ENCODE results near the gene RILPL2. TPM values are rescaled to one million over a fixed set of nuclear protein-coding genes. Genes with fewer than 3 reads are reported as not detected.
A peak's percentile ranks its signal among the peaks of the same experiment; 100 is the strongest.
"Not testable (repeated sequence)": the region's sequence is repeated elsewhere in the genome, so short reads cannot be mapped to it uniquely, and the experiment has no call there.

The RILPL2 gene
- total and polyA plus RNA-seq, 8 donors = 0.83 to 2.1 (median 1.3) TPM

DNA sequence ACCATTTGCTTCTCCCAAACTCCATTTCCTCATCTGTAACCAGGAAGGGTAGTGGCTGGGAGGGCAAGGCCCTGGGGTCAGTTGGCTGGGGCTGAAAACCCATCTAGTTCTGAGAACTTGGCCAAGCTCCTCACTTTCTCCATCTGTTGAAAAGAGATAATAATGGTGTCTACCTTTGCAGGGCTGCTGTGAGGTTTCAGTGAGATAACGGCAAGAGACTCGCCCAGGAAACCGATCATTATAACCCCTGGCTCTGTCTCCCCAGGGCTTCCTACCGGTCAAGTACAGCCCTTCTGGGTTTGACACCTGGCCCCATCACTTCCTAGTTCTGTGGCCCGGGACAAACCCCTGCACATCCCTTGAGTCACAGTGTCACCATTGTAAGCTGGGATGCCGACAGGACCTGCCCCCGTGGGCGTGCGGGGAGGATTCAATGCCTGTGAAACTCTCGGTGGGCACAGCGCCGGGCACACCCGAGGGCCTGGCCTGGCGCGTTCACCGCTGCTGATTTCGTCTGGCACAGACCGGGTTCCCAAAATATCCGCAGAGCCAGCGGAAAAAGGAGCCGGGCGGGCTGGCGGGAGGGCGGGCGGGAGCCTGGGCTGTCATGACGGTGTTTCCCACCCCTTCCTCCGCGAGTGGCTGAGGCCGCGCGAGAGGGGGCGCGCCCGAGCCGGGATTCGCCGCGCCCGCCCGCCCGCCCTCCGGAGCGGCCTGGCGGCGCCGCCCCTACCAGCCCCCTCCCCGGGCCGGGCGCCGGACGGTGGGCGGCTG lies 48.1 kb downstream of the RILPL2 start:
- peaks cover 0 to 4% (median 0%) of the 10 kb centered on the region in 3 donors for H3K36me3 ChIP-seq
- FAIRE-seq (no peak), DNase-seq (peak; percentile 72 to 90 (median 77)), ATAC-seq (peak; percentile 55 to 65 (median 58))
- intact Hi-C loops (cut with DNase I) = no loop called here
- H3K4me1 ChIP-seq = peaks cover 0 to 20% (median 8%) of the 10 kb centered on the region in 3 donors
- no peaks in the 10 kb centered on the region for H3K9me3 ChIP-seq
- TF ChIP-seq, protein P1, sequence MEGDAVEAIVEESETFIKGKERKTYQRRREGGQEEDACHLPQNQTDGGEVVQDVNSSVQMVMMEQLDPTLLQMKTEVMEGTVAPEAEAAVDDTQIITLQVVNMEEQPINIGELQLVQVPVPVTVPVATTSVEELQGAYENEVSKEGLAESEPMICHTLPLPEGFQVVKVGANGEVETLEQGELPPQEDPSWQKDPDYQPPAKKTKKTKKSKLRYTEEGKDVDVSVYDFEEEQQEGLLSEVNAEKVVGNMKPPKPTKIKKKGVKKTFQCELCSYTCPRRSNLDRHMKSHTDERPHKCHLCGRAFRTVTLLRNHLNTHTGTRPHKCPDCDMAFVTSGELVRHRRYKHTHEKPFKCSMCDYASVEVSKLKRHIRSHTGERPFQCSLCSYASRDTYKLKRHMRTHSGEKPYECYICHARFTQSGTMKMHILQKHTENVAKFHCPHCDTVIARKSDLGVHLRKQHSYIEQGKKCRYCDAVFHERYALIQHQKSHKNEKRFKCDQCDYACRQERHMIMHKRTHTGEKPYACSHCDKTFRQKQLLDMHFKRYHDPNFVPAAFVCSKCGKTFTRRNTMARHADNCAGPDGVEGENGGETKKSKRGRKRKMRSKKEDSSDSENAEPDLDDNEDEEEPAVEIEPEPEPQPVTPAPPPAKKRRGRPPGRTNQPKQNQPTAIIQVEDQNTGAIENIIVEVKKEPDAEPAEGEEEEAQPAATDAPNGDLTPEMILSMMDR (IDR thresholded peaks at IDR 0.05) = no peak
- 0 to 1% methylated on average over 27 to 52 of the region's 52 CpGs for WGBS, 2 donors
- H3K4me3 ChIP-seq = peak overlapping the region; percentile 29 to 68 (median 47)
- no peaks in the 10 kb centered on the region for H3K27me3 ChIP-seq
- H3K27ac ChIP-seq = peak overlapping the region; percentile 59 to 89 (median 80)

DNA sequence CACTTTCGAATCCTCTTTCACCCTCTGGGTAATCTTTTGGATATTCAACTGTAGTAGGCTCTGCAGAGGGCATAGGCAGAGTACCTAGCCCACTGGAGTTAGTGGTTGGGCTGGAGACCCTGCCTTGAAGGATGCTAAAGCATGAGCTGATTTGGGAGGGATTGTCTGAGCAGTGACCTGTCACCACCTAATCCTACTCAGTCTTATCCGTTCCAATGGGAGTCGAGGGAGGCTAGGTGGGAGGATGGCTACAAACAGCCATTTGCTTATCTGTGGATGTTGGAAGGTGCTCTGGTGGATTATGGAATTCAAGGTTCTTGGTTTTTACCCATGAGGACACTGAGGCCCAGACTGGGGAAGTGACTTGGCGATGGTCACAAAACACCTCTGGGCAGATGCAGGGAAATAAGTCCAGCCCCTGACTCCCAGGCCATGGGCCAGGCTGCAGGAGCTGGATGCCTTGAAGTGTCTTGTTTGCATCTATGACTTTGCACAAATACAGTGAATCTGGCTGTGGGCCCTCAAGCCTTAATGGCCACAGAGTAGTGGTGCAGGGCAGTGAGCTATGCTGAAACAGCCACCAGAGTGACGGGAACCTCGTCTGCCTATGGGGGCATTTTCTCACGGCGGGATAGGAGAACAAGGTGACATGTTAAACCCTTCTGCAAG lies 48.8 kb downstream of the RILPL2 start:
- Histone ChIP-seq H3K36me3 (peaks cover 0 to 1% (median 0%) of the 10 kb centered on the region in 3 donors), H3K27ac (peak overlapping the region; percentile 59 to 89 (median 80)), H3K27me3 (no peaks in the 10 kb centered on the region), H3K4me3 (peak overlapping the region in 2 of 4 donors; percentile 61 to 68), H3K9me3 (no peaks in the 10 kb centered on the region), H3K4me1 (peaks cover 0 to 20% (median 8%) of the 10 kb centered on the region in 3 donors)
- no peak for DNase-seq
- WGBS, 2 donors = 63 to 67% methylated on average over 8 of the region's 8 CpGs
- intact Hi-C loops (cut with DNase I) = no loop called here
- no peak for FAIRE-seq
- TF ChIP-seq, protein P1 (IDR thresholded peaks at IDR 0.05) = no peak
- no peak for ATAC-seq

DNA sequence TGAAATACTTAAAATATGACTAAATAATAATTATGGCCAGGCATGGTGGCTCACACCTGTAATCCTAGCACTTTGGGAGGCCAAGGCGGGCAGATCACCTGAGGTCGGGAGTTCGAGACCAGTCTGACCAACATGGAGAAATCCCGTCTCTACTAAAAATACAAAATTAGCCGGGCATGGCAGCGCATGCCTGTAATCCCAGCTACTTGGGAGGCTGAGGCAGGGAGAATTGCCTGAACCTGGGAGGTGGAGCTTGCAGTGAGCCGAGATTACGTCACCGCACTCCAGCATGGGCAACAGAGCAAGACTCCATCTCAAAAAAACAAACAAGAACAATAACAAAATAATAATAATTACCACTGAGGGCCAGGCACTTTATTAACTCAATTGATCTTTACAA lies 50.9 kb downstream of the RILPL2 start:
- H3K4me3 ChIP-seq; DNase-seq; H3K27ac ChIP-seq; FAIRE-seq; ATAC-seq; H3K36me3 ChIP-seq; intact Hi-C loops (cut with DNase I); H3K27me3 ChIP-seq; H3K9me3 ChIP-seq: not testable (repeated sequence)
- H3K4me1 ChIP-seq = peaks cover 0 to 18% (median 4%) of the 10 kb centered on the region in 3 donors
- WGBS, 2 donors = 92% methylated on average over 9 of the region's 9 CpGs

DNA sequence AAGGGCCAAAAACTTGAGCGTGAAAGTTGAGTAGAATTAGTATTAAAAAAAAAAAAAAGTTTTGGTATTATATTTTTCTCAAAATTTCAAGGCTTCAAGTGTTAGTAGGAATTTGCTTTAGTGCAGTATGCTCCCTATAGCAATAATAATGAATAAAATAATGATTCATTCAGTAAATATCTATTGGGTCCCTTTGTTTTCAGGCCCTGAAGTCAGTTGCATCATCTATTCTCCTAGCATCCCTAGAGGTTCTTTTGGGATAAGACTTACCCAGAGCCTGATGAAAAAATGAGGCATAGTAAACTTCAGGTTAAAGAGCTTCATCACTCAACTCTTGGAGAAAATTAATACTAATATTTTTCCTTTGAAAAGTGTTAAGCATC lies 51.5 kb downstream of the RILPL2 start:
- TF ChIP-seq, protein P1 (IDR thresholded peaks at IDR 0.05) = no peak
- H3K27me3 ChIP-seq = no peaks in the 10 kb centered on the region
- no peak for DNase-seq
- FAIRE-seq = no peak
- WGBS, 2 donors = 5 to 9% methylated on average over 1 of the region's 1 CpG
- H3K27ac ChIP-seq = peak overlapping the region in 1 of 4 donors; percentile 76
- intact Hi-C loops (cut with DNase I) = no loop called here
- ATAC-seq = no peak
- H3K9me3 ChIP-seq = no peaks in the 10 kb centered on the region
- no peaks in the 10 kb centered on the region for H3K36me3 ChIP-seq
- H3K4me1 ChIP-seq = peaks cover 0 to 13% (median 0%) of the 10 kb centered on the region in 3 donors
- peak overlapping the region in 3 of 4 donors; percentile 80 to 86 (median 83) for H3K4me3 ChIP-seq

DNA sequence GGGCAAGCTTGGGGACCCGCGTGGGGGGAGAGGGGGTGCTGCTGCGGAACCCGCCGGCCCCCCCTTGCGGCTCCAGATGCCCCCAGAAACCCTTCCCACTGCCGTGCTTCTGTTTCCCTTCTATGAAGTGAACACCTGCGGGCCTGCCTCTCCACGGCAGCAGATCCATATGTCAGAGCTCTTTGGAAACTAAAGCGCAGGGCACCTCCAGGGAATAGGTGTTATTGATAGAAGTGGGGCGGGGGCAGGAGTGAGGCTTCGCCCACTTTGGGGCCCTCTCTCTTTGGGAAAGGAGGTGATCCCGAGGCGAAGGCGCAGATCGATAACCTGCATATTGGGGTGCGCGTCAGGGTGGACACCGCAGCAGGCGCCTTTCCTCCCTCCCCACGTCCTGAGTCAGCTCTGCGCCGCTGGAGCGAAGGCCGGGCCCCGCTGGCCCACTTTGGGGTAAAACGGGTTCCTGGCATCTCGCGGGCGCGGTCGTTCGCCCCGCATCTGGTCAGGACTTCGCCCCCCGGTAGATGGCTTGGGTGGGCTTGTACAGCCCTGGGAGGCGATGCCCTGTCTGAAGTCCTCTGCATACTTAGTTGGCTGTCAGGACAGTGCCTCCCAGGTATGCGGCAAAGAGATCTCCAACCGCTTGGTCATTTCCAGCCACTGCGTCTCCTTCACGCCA lies 52.0 kb downstream of the RILPL2 start:
- 1% methylated on average over 41 of the region's 41 CpGs for WGBS, 2 donors
- no peaks in the 10 kb centered on the region for H3K9me3 ChIP-seq
- ATAC-seq (peak in 2 of 4 donors; percentile 5), FAIRE-seq (no peak), DNase-seq (peak in 4 of 6 donors; percentile 21 to 72 (median 58))
- H3K27ac ChIP-seq = peak overlapping the region; percentile 48 to 76 (median 61)
- TF ChIP-seq, protein P1 (IDR thresholded peaks at IDR 0.05) = no peak
- H3K36me3 ChIP-seq = no peaks in the 10 kb centered on the region
- no peaks in the 10 kb centered on the region for H3K27me3 ChIP-seq
- H3K4me1 ChIP-seq = peaks cover 0 to 13% (median 0%) of the 10 kb centered on the region in 3 donors
- intact Hi-C loops (cut with DNase I) = no loop called here
- H3K4me3 ChIP-seq = peak overlapping the region; percentile 51 to 86 (median 82)
